Hepatocyte (in vitro differentiated cells): ENCODE results near the gene TBRG1.

Experiments used
- EZH2 ChIP-seq: fragments of 200-600 bp; sonication (generic); IDR thresholded peaks from 2 replicates; pipeline ENCODE4 v1.6.1; 2016; ENCODE audit warnings: antibody characterized with exemption, mild to moderate bottlenecking, borderline replicate concordance
- EZH2phosphoT487 ChIP-seq: fragments of 200-600 bp; sonication (generic); IDR thresholded peaks from one replicate; pipeline ENCODE4 v1.6.1; 2018; ENCODE audit warnings: antibody characterized with exemption, mild to moderate bottlenecking, low read depth, moderate library complexity; ENCODE audit not compliant: unreplicated experiment, severe bottlenecking
- TF ChIP-seq, protein P1 (sequence below): fragments of 200-600 bp; sonication (generic); IDR thresholded peaks from 2 replicates; pipeline ENCODE4 v1.5.1; 2016; ENCODE audit warnings: antibody characterized with exemption, mild to moderate bottlenecking; ENCODE audit not compliant: poor library complexity

DNA sequence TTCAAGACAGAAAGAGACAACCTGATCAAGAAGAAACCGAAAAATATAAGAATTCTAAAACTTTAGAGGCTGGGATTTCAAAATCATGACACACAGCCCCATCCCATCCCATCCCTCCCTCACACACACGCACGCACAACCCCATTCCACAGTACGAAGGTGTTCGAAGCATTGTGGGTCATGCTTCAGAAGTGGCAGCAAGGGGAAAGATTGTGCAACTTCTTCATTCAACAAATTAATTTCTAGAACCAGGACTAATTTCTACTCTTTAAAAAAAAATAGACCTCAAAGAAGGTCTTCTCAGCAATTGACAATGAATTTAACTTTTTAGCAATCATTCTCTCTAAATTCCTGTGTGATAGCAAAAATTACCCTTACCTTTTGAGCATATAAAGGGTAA is 51.9 kb downstream of the TBRG1 start:
- TF ChIP-seq, protein P1, sequence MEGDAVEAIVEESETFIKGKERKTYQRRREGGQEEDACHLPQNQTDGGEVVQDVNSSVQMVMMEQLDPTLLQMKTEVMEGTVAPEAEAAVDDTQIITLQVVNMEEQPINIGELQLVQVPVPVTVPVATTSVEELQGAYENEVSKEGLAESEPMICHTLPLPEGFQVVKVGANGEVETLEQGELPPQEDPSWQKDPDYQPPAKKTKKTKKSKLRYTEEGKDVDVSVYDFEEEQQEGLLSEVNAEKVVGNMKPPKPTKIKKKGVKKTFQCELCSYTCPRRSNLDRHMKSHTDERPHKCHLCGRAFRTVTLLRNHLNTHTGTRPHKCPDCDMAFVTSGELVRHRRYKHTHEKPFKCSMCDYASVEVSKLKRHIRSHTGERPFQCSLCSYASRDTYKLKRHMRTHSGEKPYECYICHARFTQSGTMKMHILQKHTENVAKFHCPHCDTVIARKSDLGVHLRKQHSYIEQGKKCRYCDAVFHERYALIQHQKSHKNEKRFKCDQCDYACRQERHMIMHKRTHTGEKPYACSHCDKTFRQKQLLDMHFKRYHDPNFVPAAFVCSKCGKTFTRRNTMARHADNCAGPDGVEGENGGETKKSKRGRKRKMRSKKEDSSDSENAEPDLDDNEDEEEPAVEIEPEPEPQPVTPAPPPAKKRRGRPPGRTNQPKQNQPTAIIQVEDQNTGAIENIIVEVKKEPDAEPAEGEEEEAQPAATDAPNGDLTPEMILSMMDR, result no peak
- no peak for TF ChIP-seq EZH2
- no peak for TF ChIP-seq EZH2phosphoT487
